Caco-2 (cell line): ENCODE data around the gene DDX51. TPM values are rescaled to one million over a fixed set of nuclear protein-coding genes. Genes with fewer than 3 reads are reported as not detected.
"Not testable (repeated sequence)": the region's sequence is repeated elsewhere in the genome, so short reads cannot be mapped to it uniquely, and the experiment has no call there.

Source experiments
- BruUV-seq: library from RNA; stranded (reverse); fragments of 400-500 nt; replicated peaks from 2 replicates; lab custom pipeline; 2021; lab: Mats Ljungman, UMichigan
- CTCF ChIA-PET: fragments of 300-600 bp; sonication (Branson Sonifier 250); formaldehyde crosslinking; loops from one replicate; lab custom pipeline; 2022; ENCODE audit warnings: antibody characterized with exemption; lab: Charles Lee
- POLR2A ChIA-PET: fragments of 300-600 bp; sonication (Branson Sonifier 250); formaldehyde crosslinking; loops from one replicate; lab custom pipeline; 2022; ENCODE audit warnings: antibody characterized with exemption; lab: Charles Lee
- DNase-seq, 2 experiments: peaks; one replicate each; pipeline versions ENCODE4 v3.0.0 to v3.0.0-alpha.2; 2020 to 2022
- H3K27me3 ChIP-seq: replicated peaks from 2 replicates; pipeline ENCODE4 v1.6.0; 2011; ENCODE audit warnings: low read length; ENCODE audit not compliant: control insufficient read depth, insufficient read depth
- H3K36me3 ChIP-seq: 2 replicates; pipeline ENCODE4 v1.5.1; 2011; ENCODE audit warnings: low read length; ENCODE audit not compliant: control insufficient read depth, insufficient read depth
- H3K4me1 ChIP-seq: fragments of 250-450 bp; sonication (Bioruptor Pico); 2 replicates; pipeline ENCODE4 v1.5.1; 2020; ENCODE audit warnings: mild to moderate bottlenecking
- H3K4me3 ChIP-seq: 2 replicates; pipeline ENCODE4 v1.5.1; 2011; ENCODE audit warnings: low read depth, mild to moderate bottlenecking, control low read depth, low read length
- H3K9me3 ChIP-seq: fragments of 250-450 bp; sonication (Bioruptor Pico); 2 replicates; pipeline ENCODE4 v1.5.1; 2020; ENCODE audit warnings: mild to moderate bottlenecking, moderate library complexity
- H3K27ac Mint-ChIP-seq: one replicate; pipeline ENCODE4 v1.8.0; 2022; ENCODE audit warnings: mixed read lengths; ENCODE audit not compliant: unreplicated experiment
- H3K27me3 Mint-ChIP-seq: one replicate; pipeline ENCODE4 v1.8.0; 2022; ENCODE audit warnings: mixed read lengths; ENCODE audit not compliant: insufficient read depth, unreplicated experiment
- H3K36me3 Mint-ChIP-seq: one replicate; pipeline ENCODE4 v1.8.0; 2022; ENCODE audit warnings: mild to moderate bottlenecking, mixed read lengths; ENCODE audit not compliant: insufficient read depth, unreplicated experiment
- H3K4me1 Mint-ChIP-seq: one replicate; pipeline ENCODE4 v1.8.0; 2022; ENCODE audit warnings: low read depth, mixed read lengths; ENCODE audit not compliant: unreplicated experiment
- H3K4me3 Mint-ChIP-seq: one replicate; pipeline ENCODE4 v1.8.0; 2022; ENCODE audit warnings: mild to moderate bottlenecking, moderate library complexity, mixed read lengths; ENCODE audit not compliant: unreplicated experiment
- H3K9me3 Mint-ChIP-seq: one replicate; pipeline ENCODE4 v1.8.0; 2022; ENCODE audit warnings: mixed read lengths; ENCODE audit not compliant: unreplicated experiment
- CTCF ChIP-seq, 2 experiments: fragments of 200-600 bp in 1 of 2; IDR thresholded peaks; 1 replicate in 1 of 2; 2 replicates in 1 of 2; pipeline versions ENCODE4 v1.5.1 to v1.8.0; 2011 to 2022; ENCODE audit warnings: antibody characterized with exemption in 1 of 2, control low read depth in 1 of 2, inconsistent platforms in 1 of 2, low read depth in 1 of 2, low read length in 1 of 2, mild to moderate bottlenecking in 1 of 2, moderate library complexity in 1 of 2; ENCODE audit not compliant: insufficient read depth in 1 of 2, severe bottlenecking in 1 of 2, unreplicated experiment in 1 of 2
- intact Hi-C: fragments of 100-400 bp; cut with micrococcal nuclease; formaldehyde crosslinking; loops from one replicate; pipeline ENCODE4 v1.10.0; 2022; ENCODE audit not compliant: unreplicated experiment
- total RNA-seq: library from RNA; stranded (reverse); gene quantifications from 2 replicates; pipeline ENCODE4 v1.2.3, GENCODE V29; 2022

The DDX51 gene
- total RNA-seq, 1 experiment from 2014 or later: 40.4 TPM

- no peaks in the 10 kb centered on the region for H3K9me3 ChIP-seq
- H3K36me3 Mint-ChIP-seq: peaks cover 47% of the 10 kb centered on the region
- H3K4me3 ChIP-seq: no peak overlapping the region
- CTCF ChIA-PET: no interaction called here
- no peaks in the 10 kb centered on the region; the same call in none of the 2 replicates for H3K36me3 ChIP-seq
- no peaks in the 10 kb centered on the region for H3K27me3 ChIP-seq
- no peak overlapping the region for H3K27ac Mint-ChIP-seq
- no peaks in the 10 kb centered on the region for H3K4me1 Mint-ChIP-seq
- H3K27me3 Mint-ChIP-seq: no peaks in the 10 kb centered on the region
- no TSS peak for BruUV-seq
- no peak overlapping the region for H3K4me3 Mint-ChIP-seq
- no peak for DNase-seq
- intact Hi-C loops: no loop called here
- H3K4me1 ChIP-seq: no peaks in the 10 kb centered on the region
- no peak for TF ChIP-seq CTCF (IDR thresholded peaks at IDR 0.05; ENCODE audit: insufficient read depth in 1 of 2, low read depth in 1 of 2, low read length in 1 of 2, severe bottlenecking in 1 of 2, unreplicated experiment in 1 of 2)
- POLR2A ChIA-PET: no interaction called here
- H3K9me3 Mint-ChIP-seq: no peaks in the 10 kb centered on the region
Measured at GRCh38 chr12:132137483-132138125, 6.5 kb downstream of the DDX51 start.

- H3K4me3 ChIP-seq, BruUV-seq, DNase-seq, H3K4me3 Mint-ChIP-seq, H3K4me1 ChIP-seq, intact Hi-C loops, H3K9me3 ChIP-seq, H3K4me1 Mint-ChIP-seq, CTCF ChIA-PET, H3K9me3 Mint-ChIP-seq, H3K27ac Mint-ChIP-seq, POLR2A ChIA-PET, H3K27me3 ChIP-seq, H3K27me3 Mint-ChIP-seq, H3K36me3 ChIP-seq: not testable (repeated sequence)
- H3K36me3 Mint-ChIP-seq: peaks cover 47% of the 10 kb centered on the region
Measured at GRCh38 chr12:132136226-132136625, 7.9 kb downstream of the DDX51 start.

GRCh38 chr12:132134653-132135183 is 9.4 kb downstream of the DDX51 start:
- H3K4me3 ChIP-seq, intact Hi-C loops, H3K27me3 ChIP-seq, H3K27me3 Mint-ChIP-seq, H3K27ac Mint-ChIP-seq, H3K4me1 ChIP-seq, H3K4me3 Mint-ChIP-seq, BruUV-seq, CTCF ChIA-PET, H3K9me3 Mint-ChIP-seq, H3K4me1 Mint-ChIP-seq, H3K9me3 ChIP-seq, DNase-seq, H3K36me3 ChIP-seq: not testable (repeated sequence)
- POLR2A ChIA-PET: interaction anchor here (0.6 kb wide), 1 partner anchor 295 kb away, joined by 5 read pairs; no protein-coding TSS in a partner anchor
- peaks cover 43% of the 10 kb centered on the region for H3K36me3 Mint-ChIP-seq

- no peaks in the 10 kb centered on the region for H3K9me3 Mint-ChIP-seq
- Histone ChIP-seq H3K36me3 (no peaks in the 10 kb centered on the region), H3K27me3 (no peaks in the 10 kb centered on the region), H3K4me1 (no peaks in the 10 kb centered on the region), H3K9me3 (no peaks in the 10 kb centered on the region), H3K4me3 (no peak overlapping the region)
- H3K27me3 Mint-ChIP-seq: no peaks in the 10 kb centered on the region
- peak; percentile 27 to 41 for TF ChIP-seq CTCF (IDR thresholded peaks at IDR 0.05; ENCODE audit: insufficient read depth in 1 of 2, low read depth in 1 of 2, low read length in 1 of 2, severe bottlenecking in 1 of 2, unreplicated experiment in 1 of 2)
- DNase-seq: peak; percentile 52 to 60
- no peak overlapping the region for H3K27ac Mint-ChIP-seq
- no TSS peak for BruUV-seq
- no peak overlapping the region for H3K4me3 Mint-ChIP-seq
- intact Hi-C loops: no loop called here
- peaks cover 37% of the 10 kb centered on the region for H3K36me3 Mint-ChIP-seq
- ChIA-PET POLR2A (interaction anchor here (0.6 kb wide), 1 partner anchor 296 kb away, joined by 5 read pairs; no protein-coding TSS in a partner anchor), CTCF (interaction anchor here (1.2 kb wide), 1 partner anchor 280 kb away, joined by 6 read pairs; no protein-coding TSS in a partner anchor)
- no peaks in the 10 kb centered on the region for H3K4me1 Mint-ChIP-seq
Measured at GRCh38 chr12:132133952-132134652, 10.0 kb downstream of the DDX51 start.
